Measurements from ENCODE around the gene XYLT1.

GRCh38 chr16:17353561-17353960, 117.2 kb downstream of the XYLT1 start:
- TF ChIP-seq CTCF (conservative IDR thresholded peaks at IDR 0.05; ENCODE audit: low read length) (no peak), EZH2phosphoT487 (IDR thresholded peaks at IDR 0.05; ENCODE audit: borderline replicate concordance) (no peak)

All from Loucy (cell line).